ENCODE data around the gene CERS6.

Gene CERS6

DNA sequence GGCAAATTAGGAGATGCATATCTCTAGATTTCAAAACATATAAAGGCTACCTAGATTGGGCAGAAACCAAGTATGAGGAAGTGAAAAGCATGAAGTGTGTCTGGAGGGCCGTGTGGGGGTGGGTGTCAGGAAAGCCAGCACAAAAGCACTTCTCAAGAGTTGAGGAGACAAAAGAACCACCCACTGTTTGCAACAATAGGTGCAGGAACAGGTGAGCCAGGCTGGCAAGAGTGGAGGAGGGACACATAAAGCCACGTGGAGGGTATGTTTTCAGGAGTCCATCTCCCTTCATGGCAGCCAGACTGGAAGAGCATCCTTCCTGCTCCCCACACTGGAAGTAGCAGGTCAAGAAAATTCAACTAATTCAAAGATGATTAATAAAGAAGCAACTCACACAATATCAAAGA is 96.4 kb downstream of the CERS6 start:
- DNase-seq (ENCODE audit: low read depth), result no peak
- TF ChIP-seq, protein P1, sequence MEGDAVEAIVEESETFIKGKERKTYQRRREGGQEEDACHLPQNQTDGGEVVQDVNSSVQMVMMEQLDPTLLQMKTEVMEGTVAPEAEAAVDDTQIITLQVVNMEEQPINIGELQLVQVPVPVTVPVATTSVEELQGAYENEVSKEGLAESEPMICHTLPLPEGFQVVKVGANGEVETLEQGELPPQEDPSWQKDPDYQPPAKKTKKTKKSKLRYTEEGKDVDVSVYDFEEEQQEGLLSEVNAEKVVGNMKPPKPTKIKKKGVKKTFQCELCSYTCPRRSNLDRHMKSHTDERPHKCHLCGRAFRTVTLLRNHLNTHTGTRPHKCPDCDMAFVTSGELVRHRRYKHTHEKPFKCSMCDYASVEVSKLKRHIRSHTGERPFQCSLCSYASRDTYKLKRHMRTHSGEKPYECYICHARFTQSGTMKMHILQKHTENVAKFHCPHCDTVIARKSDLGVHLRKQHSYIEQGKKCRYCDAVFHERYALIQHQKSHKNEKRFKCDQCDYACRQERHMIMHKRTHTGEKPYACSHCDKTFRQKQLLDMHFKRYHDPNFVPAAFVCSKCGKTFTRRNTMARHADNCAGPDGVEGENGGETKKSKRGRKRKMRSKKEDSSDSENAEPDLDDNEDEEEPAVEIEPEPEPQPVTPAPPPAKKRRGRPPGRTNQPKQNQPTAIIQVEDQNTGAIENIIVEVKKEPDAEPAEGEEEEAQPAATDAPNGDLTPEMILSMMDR (conservative IDR thresholded peaks at IDR 0.05; ENCODE audit: low read depth, low read length), result no peak
- no peak overlapping the region for H3K4me3 ChIP-seq (ENCODE audit: low read length)

DNA sequence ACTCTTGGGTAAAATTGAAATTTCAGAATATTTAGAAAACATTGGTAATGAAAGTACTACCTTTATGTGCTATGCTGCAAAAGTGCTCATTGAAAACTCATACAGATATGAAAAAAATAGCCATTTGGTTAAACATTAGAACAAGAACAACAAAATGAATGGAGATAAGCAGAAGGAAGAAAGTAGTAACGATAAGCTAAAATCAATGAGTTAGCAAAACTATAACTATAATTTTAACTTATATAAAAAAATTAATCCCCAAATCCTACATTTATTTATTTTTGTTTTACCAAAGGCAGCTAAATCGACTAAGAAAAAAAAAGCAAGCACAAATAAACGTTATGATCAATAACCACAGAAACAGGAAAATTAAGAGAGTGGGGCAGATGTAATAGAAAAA is 99.2 kb downstream of the CERS6 start:
- DNase-seq (ENCODE audit: low read depth), result no peak
- TF ChIP-seq, protein P1 (conservative IDR thresholded peaks at IDR 0.05; ENCODE audit: low read depth, low read length), result no peak
- H3K4me3 ChIP-seq (ENCODE audit: low read length), result no peak overlapping the region

DNA sequence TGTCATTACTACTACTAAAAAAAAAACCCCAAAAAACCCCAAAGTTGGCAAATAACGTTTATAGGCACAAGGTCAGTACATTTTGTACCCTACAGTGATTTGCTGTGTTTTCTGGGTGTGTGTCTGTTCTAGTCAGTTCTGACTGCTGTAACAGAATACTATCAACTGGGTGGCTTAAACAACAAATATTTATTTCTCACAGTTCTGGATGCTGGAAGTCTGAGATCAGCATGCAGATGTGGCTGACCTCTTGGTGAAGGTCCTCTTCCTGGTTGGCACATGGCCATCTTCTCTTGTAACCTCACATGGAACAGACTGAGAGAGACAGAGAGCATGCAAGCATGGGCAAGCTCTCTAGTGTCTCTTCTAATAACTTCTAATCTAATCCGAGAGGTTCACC is 103.1 kb downstream of the CERS6 start:
- H3K4me3 ChIP-seq (ENCODE audit: low read length), result no peak overlapping the region
- TF ChIP-seq, protein P1 (conservative IDR thresholded peaks at IDR 0.05; ENCODE audit: low read depth, low read length), result no peak
- DNase-seq (ENCODE audit: low read depth), result no peak

DNA sequence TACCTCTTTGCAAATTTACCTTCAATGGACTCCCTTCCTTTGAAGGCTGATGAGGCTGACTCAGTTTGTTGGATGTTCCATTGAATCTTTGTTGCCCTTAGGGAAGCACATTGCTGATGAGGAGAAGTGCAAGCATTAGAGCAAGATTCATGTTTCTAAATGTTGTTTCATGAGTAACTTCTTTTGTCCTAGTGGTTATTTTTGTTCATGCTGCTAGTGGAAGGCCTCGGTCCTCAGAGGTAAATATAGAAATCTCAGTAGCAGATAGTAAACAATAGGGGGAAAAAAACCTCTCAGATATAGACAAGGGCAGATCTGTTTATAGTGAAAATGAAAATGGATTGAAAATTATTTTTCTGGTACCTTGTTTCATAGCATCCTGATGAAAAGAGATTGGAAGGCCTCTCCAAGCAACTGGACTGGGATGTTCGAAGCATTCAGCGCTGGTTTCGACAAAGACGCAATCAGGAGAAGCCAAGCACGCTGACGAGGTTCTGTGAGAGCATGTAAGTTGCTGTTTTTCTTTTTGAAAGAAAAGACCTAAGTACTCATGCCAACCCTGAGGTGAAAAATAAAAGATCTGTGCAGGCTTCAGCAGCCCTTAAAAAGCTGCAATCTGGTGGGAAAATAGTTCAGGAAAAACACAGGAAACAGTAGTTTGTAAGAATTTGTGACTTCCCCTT is 104.9 kb downstream of the CERS6 start:
- H3K4me3 ChIP-seq (ENCODE audit: low read length), result no peak overlapping the region
- TF ChIP-seq, protein P1 (conservative IDR thresholded peaks at IDR 0.05; ENCODE audit: low read depth, low read length), result no peak
- DNase-seq (ENCODE audit: low read depth), result no peak

DNA sequence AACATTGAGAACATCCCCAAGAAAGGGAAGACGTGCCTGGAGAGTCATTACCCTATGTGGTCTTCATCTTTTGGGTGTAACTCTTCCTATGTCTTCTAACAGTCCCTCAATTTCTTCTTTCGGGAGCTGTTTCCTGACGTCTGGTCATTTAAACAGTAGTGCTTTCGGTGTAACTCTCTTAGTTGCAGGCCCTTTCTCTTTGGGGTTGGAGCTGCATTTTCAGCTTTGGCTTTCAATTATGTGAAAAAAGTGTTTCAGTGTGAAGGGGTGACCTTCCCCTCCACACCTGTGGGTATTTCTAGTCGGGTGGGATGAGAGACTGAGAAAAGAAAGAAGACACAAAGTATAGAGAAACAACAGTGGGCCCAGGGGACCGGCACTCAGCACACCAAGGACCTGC is 105.9 kb downstream of the CERS6 start:
- TF ChIP-seq, protein P1 (conservative IDR thresholded peaks at IDR 0.05; ENCODE audit: low read depth, low read length), result no peak
- H3K4me3 ChIP-seq (ENCODE audit: low read length), result no peak overlapping the region
- no peak for DNase-seq (ENCODE audit: low read depth)

DNA sequence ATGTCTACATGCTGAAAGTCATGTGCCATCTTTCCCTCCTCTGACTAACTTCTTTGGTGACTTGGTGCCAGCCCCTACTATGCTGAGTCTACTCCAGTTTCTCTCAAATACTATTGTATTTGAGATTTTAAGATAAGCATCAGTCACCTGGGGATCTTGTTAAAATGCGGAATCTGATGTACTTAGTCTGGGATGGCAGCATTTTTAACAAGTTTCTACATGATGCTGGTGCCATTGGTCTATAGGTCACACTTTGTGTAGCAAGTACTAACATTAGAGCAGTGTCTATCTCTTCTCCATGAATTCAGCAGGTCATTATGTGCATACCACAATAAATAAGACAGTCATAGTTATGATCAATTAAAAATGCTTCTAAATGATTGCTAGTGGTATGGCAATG is 106.9 kb downstream of the CERS6 start:
- TF ChIP-seq, protein P1 (conservative IDR thresholded peaks at IDR 0.05; ENCODE audit: low read depth, low read length), result no peak
- H3K4me3 ChIP-seq (ENCODE audit: low read length), result no peak overlapping the region

DNA sequence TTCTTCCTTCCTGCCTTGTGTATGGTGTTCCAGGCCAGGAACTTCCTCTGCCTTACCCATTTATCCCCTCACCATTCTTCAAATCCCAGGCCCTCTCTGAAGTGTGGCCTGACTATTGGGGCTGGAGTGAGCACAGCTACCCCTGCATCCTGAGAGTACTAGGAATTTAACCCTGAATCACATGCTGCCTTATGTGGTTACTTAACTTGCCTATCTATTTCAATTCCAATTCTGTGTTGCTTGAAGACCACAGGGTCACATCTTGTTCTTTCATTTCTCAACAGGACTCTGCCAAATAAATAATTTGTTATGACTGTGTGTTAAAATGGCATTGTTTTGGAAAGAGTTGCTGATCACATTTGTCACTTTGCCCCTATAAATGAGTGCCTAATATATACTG is 108.6 kb downstream of the CERS6 start:
- TF ChIP-seq, protein P1 (conservative IDR thresholded peaks at IDR 0.05; ENCODE audit: low read depth, low read length), result no peak
- DNase-seq (ENCODE audit: low read depth), result no peak
- no peak overlapping the region for H3K4me3 ChIP-seq (ENCODE audit: low read length)

More for the DNA sequence above, 106.9 kb downstream of the CERS6 start:
- DNase-seq (ENCODE audit: low read depth), result no peak
